Bone marrow (tissue), 2 donors: ENCODE measurements around the gene TBC1D25.

Source experiments
- DNase-seq, 2 donors: peaks; one replicate each; lab custom pipeline; 2025; lab: John Stamatoyannopoulos, UW

TBC1D25 gene

GRCh38 chrX:48539345-48540027, at the start of gene TBC1D25:
Gene TBC1D25 (plus strand): TSS chrX:48539714. CDS start chrX:48539798, 84 bp downstream.
- DNase-seq: peak; percentile 70 to 92

GRCh38 chrX:48489892-48490291, 49.6 kb upstream of the TBC1D25 start:
- no peak for DNase-seq

- no peak for DNase-seq
Observed at GRCh38 chrX:48490661-48491060, 48.9 kb upstream of the TBC1D25 start.

- DNase-seq: no peak
Observed at GRCh38 chrX:48491809-48492208, 47.7 kb upstream of the TBC1D25 start.

- peak in 1 of 2 donors; percentile 63 for DNase-seq
Observed at GRCh38 chrX:48492293-48492910, 47.1 kb upstream of the TBC1D25 start.

- peak in 1 of 2 donors; percentile 8 for DNase-seq
Observed at GRCh38 chrX:48493890-48494364, 45.6 kb upstream of the TBC1D25 start.

GRCh38 chrX:48496660-48497059, 42.9 kb upstream of the TBC1D25 start:
- DNase-seq: no peak

GRCh38 chrX:48497871-48498270, 41.6 kb upstream of the TBC1D25 start:
- no peak for DNase-seq

- peak in 1 of 2 donors; percentile 2 for DNase-seq
Observed at GRCh38 chrX:48498374-48498809, 41.1 kb upstream of the TBC1D25 start.

- no peak for DNase-seq
Observed at GRCh38 chrX:48504261-48504660, 35.3 kb upstream of the TBC1D25 start.

- DNase-seq: no peak
Observed at GRCh38 chrX:48505481-48505880, 34.0 kb upstream of the TBC1D25 start.

- DNase-seq: no peak
Observed at GRCh38 chrX:48507246-48507645, 32.3 kb upstream of the TBC1D25 start.

GRCh38 chrX:48508400-48509244, 30.9 kb upstream of the TBC1D25 start, which contains the start of gene PORCN:
Gene PORCN (plus strand): TSS chrX:48508992. CDS start chrX:48509821, 829 bp downstream.
- peak; percentile 7 to 43 for DNase-seq

GRCh38 chrX:48509245-48509590, 30.3 kb upstream of the TBC1D25 start:
- no peak for DNase-seq

GRCh38 chrX:48509619-48510018, 29.9 kb upstream of the TBC1D25 start:
- no peak for DNase-seq

- no peak for DNase-seq
Observed at GRCh38 chrX:48511560-48511959, 28.0 kb upstream of the TBC1D25 start.

GRCh38 chrX:48512371-48512935, 27.1 kb upstream of the TBC1D25 start:
- DNase-seq: no peak

- no peak for DNase-seq
Observed at GRCh38 chrX:48513670-48514069, 25.8 kb upstream of the TBC1D25 start.

GRCh38 chrX:48514126-48514806, 25.2 kb upstream of the TBC1D25 start:
- no peak for DNase-seq

GRCh38 chrX:48514868-48515460, 24.6 kb upstream of the TBC1D25 start:
- no peak for DNase-seq

GRCh38 chrX:48515842-48516241, 23.7 kb upstream of the TBC1D25 start:
- no peak for DNase-seq
